SU-DHL-6 (cell line): ENCODE measurements around the gene MRPL21.

Experiments
- CTCF ChIP-seq: fragments of 200-600 bp; sonication (generic); IDR thresholded peaks from one replicate; pipeline ENCODE4 v1.5.1; 2017; ENCODE audit warnings: antibody characterized with exemption, mild to moderate bottlenecking, low read length, moderate library complexity; ENCODE audit not compliant: insufficient read depth, poor library complexity, severe bottlenecking
- EZH2phosphoT487 ChIP-seq: fragments of 200-600 bp; sonication (generic), shearing (Covaris generic); conservative IDR thresholded peaks from 2 replicates; pipeline ENCODE4 v1.6.1; 2018; ENCODE audit warnings: mild to moderate bottlenecking, antibody characterized with exemption, low read length, moderate library complexity, mixed read lengths

- TF ChIP-seq CTCF (no peak), EZH2phosphoT487 (no peak)
These were observed 46.6 kb upstream of the MRPL21 start for GRCh38 chr11:68950270-68950669.
